PC-3 (cell line): ENCODE results near the gene TBL3. TPM values are rescaled to one million over a fixed set of nuclear protein-coding genes. Genes with fewer than 3 reads are reported as not detected.

Source experiments
- ATAC-seq: fragments of 200-7000 bp; cut with Tn5 transposase; 2 replicates; pipeline ENCODE4 v1.9.1; 2020; ENCODE audit warnings: mild to moderate bottlenecking, moderate library complexity
- Bru-seq: library from RNA; stranded (reverse); fragments of 400-500 nt; gene quantifications from one replicate; lab custom pipeline; 2021; lab: Mats Ljungman, UMichigan
- BruChase-seq, 2 experiments: library from RNA; stranded (reverse); fragments of 400-500 nt; gene quantifications; one replicate each; lab custom pipeline; 2021; lab: Mats Ljungman, UMichigan
- BruUV-seq: library from RNA; stranded (reverse); fragments of 400-500 nt; replicated peaks from 2 replicates; lab custom pipeline; 2021; lab: Mats Ljungman, UMichigan
- CTCF ChIA-PET: fragments of 300-600 bp; sonication (Branson Sonifier 250); formaldehyde crosslinking; loops from one replicate; lab custom pipeline; 2022; ENCODE audit warnings: antibody characterized with exemption; lab: Charles Lee
- POLR2A ChIA-PET: fragments of 300-600 bp; sonication (Branson Sonifier 250); formaldehyde crosslinking; loops from one replicate; lab custom pipeline; 2022; ENCODE audit warnings: antibody characterized with exemption; ENCODE audit not compliant: unreplicated experiment; lab: Charles Lee
- DNase-seq: peaks from one replicate; pipeline ENCODE4 v3.0.0-alpha.2; 2015
- H2AFZ ChIP-seq: fragments of 300-600 bp; sonication (generic); 2 replicates; pipeline ENCODE4 v1.6.0; 2016; ENCODE audit warnings: antibody characterized with exemption, low read length
- H3F3A ChIP-seq: fragments of 300-600 bp; sonication (generic); one replicate; pipeline ENCODE4 v1.6.0; 2017; ENCODE audit warnings: antibody characterized with exemption, low read length, control low read depth, mild to moderate bottlenecking; ENCODE audit not compliant: unreplicated experiment
- H3K27ac ChIP-seq: fragments of 300-600 bp; sonication (generic); 2 replicates; pipeline ENCODE4 v1.5.1; 2016; ENCODE audit warnings: mild to moderate bottlenecking, low read length
- H3K27me3 ChIP-seq: fragments of 300-600 bp; sonication (generic); 2 replicates; pipeline ENCODE4 v1.6.1; 2016; ENCODE audit warnings: low read length, mixed read lengths
- H3K36me3 ChIP-seq: fragments of 300-600 bp; sonication (generic); 2 replicates; pipeline ENCODE4 v1.6.1; 2016; ENCODE audit warnings: low read depth, mixed run types, low read length, mixed read lengths
- H3K4me1 ChIP-seq: fragments of 300-600 bp; sonication (generic); 2 replicates; pipeline ENCODE4 v1.5.1; 2016; ENCODE audit warnings: low read length; ENCODE audit not compliant: insufficient read depth
- H3K4me2 ChIP-seq: fragments of 300-600 bp; sonication (generic); 2 replicates; pipeline ENCODE4 v1.6.0; 2016; ENCODE audit warnings: low read length
- H3K4me3 ChIP-seq: fragments of 300-600 bp; sonication (generic); 2 replicates; pipeline ENCODE4 v1.5.1; 2016; ENCODE audit warnings: mild to moderate bottlenecking, low read length, mixed read lengths
- H3K79me2 ChIP-seq: fragments of 300-600 bp; sonication (generic); 2 replicates; pipeline ENCODE4 v1.6.1; 2017; ENCODE audit warnings: low read length, mixed read lengths
- H3K9ac ChIP-seq: fragments of 300-600 bp; sonication (generic); 2 replicates; pipeline ENCODE4 v1.6.0; 2016; ENCODE audit warnings: mild to moderate bottlenecking, low read length
- H3K9me2 ChIP-seq: fragments of 300-600 bp; sonication (generic); replicated peaks from 2 replicates; pipeline ENCODE4 v1.6.1; 2016; ENCODE audit warnings: mixed run types, low read length, mixed read lengths
- H3K9me3 ChIP-seq: fragments of 300-600 bp; sonication (generic); 2 replicates; pipeline ENCODE4 v1.6.1; 2016; ENCODE audit warnings: low read length, mixed read lengths
- H4K20me1 ChIP-seq: fragments of 300-600 bp; sonication (generic); 2 replicates; pipeline ENCODE4 v1.6.1; 2016; ENCODE audit warnings: low read length, mixed read lengths
- CTCF ChIP-seq: fragments of 300-600 bp; sonication (generic); conservative IDR thresholded peaks from 2 replicates; pipeline ENCODE4 v1.5.1; 2017; ENCODE audit warnings: antibody characterized with exemption, low read depth, mild to moderate bottlenecking, low read length
- EZH2 ChIP-seq: fragments of 300-600 bp; sonication (generic); IDR thresholded peaks from one replicate; pipeline ENCODE4 v1.6.1; 2017; ENCODE audit warnings: antibody characterized with exemption, mild to moderate bottlenecking, low read length; ENCODE audit not compliant: unreplicated experiment
- EZH2phosphoT487 ChIP-seq: fragments of 300-600 bp; sonication (generic); IDR thresholded peaks from 2 replicates; pipeline ENCODE4 v1.6.1; 2018; ENCODE audit warnings: mild to moderate bottlenecking, antibody characterized with exemption, low read length, borderline replicate concordance
- intact Hi-C: fragments of 100-400 bp; cut with micrococcal nuclease; formaldehyde crosslinking; loops from 2 replicates; pipeline ENCODE4 v1.9.0; 2023
- long read RNA-seq: library from polyadenylated mRNA; unstranded; transcript quantifications from one replicate; pipeline ENCODE4 v2.0.0, GENCODE V29; 2021; ENCODE audit not compliant: unreplicated experiment
- total RNA-seq: library from RNA; depleted of rRNA; stranded (reverse); fragments of >200 nt; gene quantifications from 2 replicates; pipeline ENCODE4 v1.2.3, GENCODE V29; 2014; rRNA removed

TBL3 gene
- 71.5 and 111 TPM in 2 replicates for total RNA-seq
- Bru-seq, nascent RNA, result percentile 49 among the genes with signal in this experiment
- BruChase-seq, experiment 1, labeled RNA remaining after a 6-hour chase, result percentile 79 among the genes with signal in this experiment
- percentile 65 among the genes with signal in this experiment for BruChase-seq, experiment 2, labeled RNA remaining after a 2-hour chase
- long read RNA-seq, full-length matches to known transcripts, result 76 of 144 reads
- long read RNA-seq, partial matches to known transcripts, result 44 of 144 reads
- long read RNA-seq, other reads (novel, unspliced or antisense), result 24 of 144 reads

GRCh38 chr16:1971796-1972489 is at the start of gene TBL3:
Gene TBL3, plus strand, starts transcription at chr16:1972053. Its CDS starts 112 bp downstream, at chr16:1972165.
- Histone ChIP-seq H3K79me2 (peaks cover 21% of the 10 kb centered on the region), H3K4me3 (peak within 1 kb of the TSS; percentile 95), H4K20me1 (no peaks in the 10 kb centered on the region), H3K9me2 (no peaks in the 10 kb centered on the region), H3K36me3 (no peaks in the 10 kb centered on the region), H3K27me3 (no peaks in the 10 kb centered on the region), H3K4me2 (peak within 1 kb of the TSS; percentile 98), H3F3A (no peaks in the 10 kb centered on the region), H2AFZ (peak within 1 kb of the TSS; percentile 88), H3K4me1 (no peaks in the 10 kb centered on the region), H3K9ac (peak within 1 kb of the TSS; percentile 92), H3K9me3 (no peaks in the 10 kb centered on the region), H3K27ac (peak within 1 kb of the TSS; percentile 33)
- ChIA-PET POLR2A (no interaction called here), CTCF (interaction anchor here (0.5 kb wide), 1 partner anchor 140 kb away, joined by 3 read pairs; no protein-coding TSS in a partner anchor)
- peak; percentile 88 for ATAC-seq
- DNase-seq, result peak; percentile 91
- intact Hi-C loops, result no loop called here
- no TSS peak for BruUV-seq
- no peak for TF ChIP-seq EZH2
- TF ChIP-seq EZH2phosphoT487, result no peak
- TF ChIP-seq CTCF, result no peak

GRCh38 chr16:1922357-1922756 is 49.5 kb upstream of the TBL3 start:
- BruUV-seq, result no TSS peak
- ChIA-PET POLR2A (no interaction called here), CTCF (no interaction called here)
- Histone ChIP-seq H3K9me3 (no peaks in the 10 kb centered on the region), H2AFZ (no peak overlapping the region), H3K4me3 (no peak overlapping the region), H3K9me2 (no peaks in the 10 kb centered on the region), H3K27ac (no peak overlapping the region), H3F3A (no peaks in the 10 kb centered on the region), H3K79me2 (no peaks in the 10 kb centered on the region), H3K4me2 (no peak overlapping the region), H4K20me1 (no peaks in the 10 kb centered on the region), H3K4me1 (peaks cover 6% of the 10 kb centered on the region; the same call in 1 of the 2 replicates), H3K9ac (no peak overlapping the region), H3K27me3 (peaks cover 29% of the 10 kb centered on the region), H3K36me3 (no peaks in the 10 kb centered on the region)
- TF ChIP-seq EZH2phosphoT487, result no peak
- TF ChIP-seq CTCF, result no peak
- TF ChIP-seq EZH2, result no peak
- ATAC-seq (no peak), DNase-seq (no peak)
- intact Hi-C loops, result no loop called here
